CD4-positive, alpha-beta T cell (primary cell): ENCODE data around the gene SLC37A1. TPM values are rescaled to one million over a fixed set of nuclear protein-coding genes. Genes with fewer than 3 reads are reported as not detected.

ENCODE experiments used
- ATAC-seq: fragments of 200-7000 bp; cut with Tn5 transposase; one replicate; pipeline ENCODE4 v1.10.0; 2022; ENCODE audit warnings: mild to moderate bottlenecking; ENCODE audit not compliant: poor library complexity
- CTCF ChIA-PET: fragments of 350-600 bp; sonication (Branson Sonifier 250); formaldehyde crosslinking; loops from one replicate; lab custom pipeline; 2021; ENCODE audit warnings: antibody characterized with exemption, inconsistent platforms; lab: Charles Lee
- POLR2A ChIA-PET: fragments of 350-600 bp; sonication (Branson Sonifier 250); formaldehyde crosslinking; loops from one replicate; lab custom pipeline; 2021; ENCODE audit warnings: antibody characterized with exemption, inconsistent platforms; lab: Charles Lee
- DNase-seq, 14 experiments: peaks; one replicate each; pipeline ENCODE4 v3.0.0-alpha.2; 2013 to 2020; ENCODE audit warnings: mixed read lengths in 2 of 14
- H3K27ac ChIP-seq, 2 donors: one replicate each; pipeline versions ENCODE4 v1.5.1 to v1.7.0; 2013; ENCODE audit warnings: low read length in 2 of 2, low read depth in 1 of 2, mild to moderate bottlenecking in 1 of 2
- H3K27me3 ChIP-seq, 2 experiments: 1 replicate in 1 of 2; 2 replicates in 1 of 2; pipeline versions ENCODE4 v1.6.1 to v1.7.0; 2013; ENCODE audit warnings: low read length in 2 of 2, control low read depth in 1 of 2, mild to moderate bottlenecking in 1 of 2, moderate library complexity in 1 of 2; ENCODE audit not compliant: insufficient read depth in 2 of 2, control insufficient read depth in 1 of 2
- H3K36me3 ChIP-seq: one replicate; pipeline ENCODE4 v1.6.1; 2013; ENCODE audit warnings: low read length, control low read depth; ENCODE audit not compliant: insufficient read depth
- H3K4me1 ChIP-seq: one replicate; pipeline ENCODE4 v1.6.1; 2013; ENCODE audit warnings: low read length, control low read depth; ENCODE audit not compliant: insufficient read depth
- H3K4me3 ChIP-seq: one replicate; pipeline ENCODE4 v1.5.1; 2013; ENCODE audit warnings: mild to moderate bottlenecking, low read length, moderate library complexity
- H3K9me3 ChIP-seq, 2 experiments: 1 replicate in 1 of 2; 2 replicates in 1 of 2; pipeline versions ENCODE4 v1.6.1 to v1.7.0; 2013; ENCODE audit warnings: low read length in 2 of 2, mild to moderate bottlenecking in 2 of 2, control low read depth in 1 of 2, moderate library complexity in 1 of 2; ENCODE audit not compliant: control insufficient read depth in 1 of 2, insufficient read depth in 1 of 2
- H3K27ac Mint-ChIP-seq: one replicate; pipeline ENCODE4 v1.8.0; 2020; ENCODE audit warnings: mixed read lengths
- H3K27me3 Mint-ChIP-seq: one replicate; pipeline ENCODE4 v1.8.0; 2021; ENCODE audit warnings: mixed read lengths
- H3K36me3 Mint-ChIP-seq: one replicate; pipeline ENCODE4 v1.8.0; 2021; ENCODE audit warnings: low read depth, mixed read lengths
- H3K4me1 Mint-ChIP-seq: one replicate; pipeline ENCODE4 v1.8.0; 2021; ENCODE audit warnings: low read depth, mixed read lengths
- H3K4me3 Mint-ChIP-seq: one replicate; pipeline ENCODE4 v1.8.0; 2020; ENCODE audit warnings: mild to moderate bottlenecking, mixed read lengths
- H3K9me3 Mint-ChIP-seq: one replicate; pipeline ENCODE4 v1.8.0; 2020; ENCODE audit warnings: mixed read lengths
- intact Hi-C, 2 experiments: fragments of 100-400 bp; cut with DNase I in 1 of 2; cut with micrococcal nuclease in 1 of 2; formaldehyde crosslinking; loops; one replicate each; pipeline versions ENCODE4 v1.15.1 to v1.9.0; 2023 to 2025; cut with DNase I, micrococcal nuclease
- total RNA-seq, 174 experiments: library from RNA in 2 of 174; stranded (reverse) in 2 of 174; gene quantifications; one replicate each; pipeline ENCODE4 v1.2.3 and lab custom pipeline; 2021 to 2026
- TF ChIP-seq, protein P1 (sequence below): fragments of 200-600 bp; IDR thresholded peaks from one replicate; pipeline ENCODE4 v1.8.0; 2022; ENCODE audit warnings: antibody characterized with exemption, mild to moderate bottlenecking

The SLC37A1 gene
- total RNA-seq, 2 experiments from 2014 or later, result 16.4 to 16.7 TPM

DNA sequence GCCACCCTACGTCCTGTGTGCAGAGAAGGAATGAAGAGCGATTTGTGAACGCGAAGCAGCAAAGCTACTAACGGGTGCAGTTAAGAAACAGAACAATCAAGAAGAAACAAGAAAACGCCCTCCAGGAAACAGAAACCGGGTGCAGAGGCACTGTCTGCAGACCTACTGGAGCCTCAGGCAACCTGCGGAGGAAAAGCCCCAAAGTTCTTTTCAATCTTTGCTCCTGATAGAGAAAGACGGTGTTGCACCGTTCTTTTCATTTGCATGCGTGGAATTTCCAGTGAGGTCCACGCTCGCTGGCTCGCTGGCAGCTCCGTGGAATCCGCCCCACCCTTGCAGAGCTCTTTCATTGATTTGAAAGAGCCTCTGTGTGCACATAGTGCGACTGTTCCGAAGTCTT lies 102.8 kb downstream of the SLC37A1 start:
- peak; percentile 43 for ATAC-seq
- Mint-ChIP-seq H3K36me3 (no peaks in the 10 kb centered on the region), H3K4me3 (no peak overlapping the region), H3K27me3 (no peaks in the 10 kb centered on the region), H3K27ac (no peak overlapping the region), H3K9me3 (no peaks in the 10 kb centered on the region), H3K4me1 (no peaks in the 10 kb centered on the region)
- H3K4me1 ChIP-seq, result peaks cover 37% of the 10 kb centered on the region
- no peaks in the 10 kb centered on the region for H3K27me3 ChIP-seq
- TF ChIP-seq, protein P1, sequence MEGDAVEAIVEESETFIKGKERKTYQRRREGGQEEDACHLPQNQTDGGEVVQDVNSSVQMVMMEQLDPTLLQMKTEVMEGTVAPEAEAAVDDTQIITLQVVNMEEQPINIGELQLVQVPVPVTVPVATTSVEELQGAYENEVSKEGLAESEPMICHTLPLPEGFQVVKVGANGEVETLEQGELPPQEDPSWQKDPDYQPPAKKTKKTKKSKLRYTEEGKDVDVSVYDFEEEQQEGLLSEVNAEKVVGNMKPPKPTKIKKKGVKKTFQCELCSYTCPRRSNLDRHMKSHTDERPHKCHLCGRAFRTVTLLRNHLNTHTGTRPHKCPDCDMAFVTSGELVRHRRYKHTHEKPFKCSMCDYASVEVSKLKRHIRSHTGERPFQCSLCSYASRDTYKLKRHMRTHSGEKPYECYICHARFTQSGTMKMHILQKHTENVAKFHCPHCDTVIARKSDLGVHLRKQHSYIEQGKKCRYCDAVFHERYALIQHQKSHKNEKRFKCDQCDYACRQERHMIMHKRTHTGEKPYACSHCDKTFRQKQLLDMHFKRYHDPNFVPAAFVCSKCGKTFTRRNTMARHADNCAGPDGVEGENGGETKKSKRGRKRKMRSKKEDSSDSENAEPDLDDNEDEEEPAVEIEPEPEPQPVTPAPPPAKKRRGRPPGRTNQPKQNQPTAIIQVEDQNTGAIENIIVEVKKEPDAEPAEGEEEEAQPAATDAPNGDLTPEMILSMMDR, result no peak
- peak overlapping the region; percentile 42 for H3K4me3 ChIP-seq
- H3K36me3 ChIP-seq, result no peaks in the 10 kb centered on the region
- ChIA-PET CTCF (no interaction called here), POLR2A (interaction anchor here (0.9 to 1.2 kb wide), 3 partner anchors 38 to 130 kb away, joined by 3 to 4 read pairs (median 3); partner anchors contain the start of gene PDE9A)
- DNase-seq, result peak in 10 of 14 experiments; percentile 16 to 60 (median 36)
- H3K9me3 ChIP-seq, result peaks cover 6 to 10% of the 10 kb centered on the region in 2 experiments
- intact Hi-C loops, result no loop called here
- H3K27ac ChIP-seq, result no peak overlapping the region

DNA sequence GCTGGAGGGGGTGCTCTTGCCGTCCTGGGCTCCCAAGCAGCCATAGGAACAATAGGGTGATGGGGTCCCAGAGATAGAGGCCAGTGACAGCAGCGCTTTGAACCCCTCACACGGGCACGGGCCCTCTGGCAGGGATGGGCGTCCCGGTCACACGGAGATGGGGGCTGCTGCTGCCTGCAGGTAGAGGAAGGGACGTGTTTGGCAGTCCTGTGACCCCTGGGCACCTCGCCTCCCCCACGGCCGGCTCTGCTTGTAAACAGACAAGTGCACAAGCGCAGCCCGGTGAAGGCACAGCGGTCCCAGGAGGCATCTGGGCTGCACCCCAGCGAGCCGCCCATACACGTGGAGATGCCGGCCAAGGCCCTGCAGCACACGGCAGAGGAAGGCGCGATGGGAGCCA lies 103.3 kb downstream of the SLC37A1 start:
- DNase-seq (no peak), ATAC-seq (no peak)
- Mint-ChIP-seq H3K36me3 (no peaks in the 10 kb centered on the region), H3K27me3 (no peaks in the 10 kb centered on the region), H3K27ac (no peak overlapping the region), H3K9me3 (no peaks in the 10 kb centered on the region), H3K4me3 (no peak overlapping the region), H3K4me1 (no peaks in the 10 kb centered on the region)
- CTCF ChIA-PET, result no interaction called here
- intact Hi-C loops, result no loop called here
- H3K36me3 ChIP-seq, result no peaks in the 10 kb centered on the region
- H3K27me3 ChIP-seq, result no peaks in the 10 kb centered on the region
- H3K27ac ChIP-seq, result no peak overlapping the region
- TF ChIP-seq, protein P1, result no peak
- H3K9me3 ChIP-seq, result peaks cover 4 to 9% of the 10 kb centered on the region in 2 experiments
- POLR2A ChIA-PET, result interaction anchor here (0.7 to 1.2 kb wide), 4 partner anchors 26 to 130 kb away, joined by 3 to 4 read pairs (median 3); partner anchors contain the start of gene PDE9A
- H3K4me3 ChIP-seq, result peak overlapping the region; percentile 42
- peaks cover 37% of the 10 kb centered on the region for H3K4me1 ChIP-seq

DNA sequence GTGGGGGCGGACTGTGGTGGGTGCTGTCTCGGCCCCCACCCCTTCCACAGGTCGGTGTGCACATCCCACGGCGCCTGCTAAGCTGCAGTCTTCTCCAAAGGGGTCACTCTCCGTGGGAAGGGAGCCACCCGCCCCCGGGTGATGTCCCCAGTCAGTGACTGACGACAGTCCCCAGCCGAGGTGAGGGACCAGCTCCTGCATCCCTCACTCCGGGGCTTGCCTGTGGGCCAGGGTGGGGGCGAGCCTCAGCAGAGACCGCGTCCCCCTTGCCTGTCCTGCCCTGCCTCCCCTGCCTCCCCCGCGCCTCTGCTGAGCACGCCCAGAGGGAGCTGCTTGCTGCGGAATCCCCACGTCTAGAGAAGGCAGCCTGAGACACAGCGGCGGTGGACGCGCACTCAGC lies 103.8 kb downstream of the SLC37A1 start:
- intact Hi-C loops, result no loop called here
- H3K27ac Mint-ChIP-seq, result no peak overlapping the region
- Histone ChIP-seq H3K4me1 (peaks cover 37% of the 10 kb centered on the region), H3K4me3 (no peak overlapping the region), H3K27me3 (no peaks in the 10 kb centered on the region), H3K9me3 (peaks cover 3 to 4% of the 10 kb centered on the region in 2 experiments), H3K36me3 (no peaks in the 10 kb centered on the region), H3K27ac (no peak overlapping the region)
- no peak for ATAC-seq
- no peaks in the 10 kb centered on the region for H3K9me3 Mint-ChIP-seq
- CTCF ChIA-PET, result no interaction called here
- no peaks in the 10 kb centered on the region for H3K27me3 Mint-ChIP-seq
- POLR2A ChIA-PET, result interaction anchor here (0.7 to 1.1 kb wide), 2 partner anchors 27 to 121 kb away, joined by 3 to 4 read pairs; no protein-coding TSS in a partner anchor
- TF ChIP-seq, protein P1, result no peak
- no peak for DNase-seq
- no peaks in the 10 kb centered on the region for H3K36me3 Mint-ChIP-seq
- no peaks in the 10 kb centered on the region for H3K4me1 Mint-ChIP-seq
- H3K4me3 Mint-ChIP-seq, result no peak overlapping the region
